Measurements from ENCODE around the gene ALKBH4. TPM values are rescaled to one million over a fixed set of nuclear protein-coding genes. Genes with fewer than 3 reads are reported as not detected.
"Not testable (repeated sequence)": the region's sequence is repeated elsewhere in the genome, so short reads cannot be mapped to it uniquely, and the experiment has no call there.

Gene ALKBH4
- total RNA-seq, 1 experiment from 2014 or later, result 16.2 TPM

GRCh38 chr7:102455596-102455995 is 9.1 kb downstream of the ALKBH4 start:
- DNase-seq (ENCODE audit: low read depth), result no peak

- not testable (repeated sequence) for DNase-seq (ENCODE audit: low read depth)
Measured at GRCh38 chr7:102454932-102455331, 9.7 kb downstream of the ALKBH4 start.

- no peak for DNase-seq (ENCODE audit: low read depth)
Measured at GRCh38 chr7:102454468-102454867, 10.2 kb downstream of the ALKBH4 start.

GRCh38 chr7:102453319-102453718 is 11.3 kb downstream of the ALKBH4 start:
- no peak for DNase-seq (ENCODE audit: low read depth)

- DNase-seq (ENCODE audit: low read depth), result no peak
Measured at GRCh38 chr7:102452451-102452850, 12.2 kb downstream of the ALKBH4 start.

GRCh38 chr7:102451371-102452054 is 13.2 kb downstream of the ALKBH4 start:
- no peak for DNase-seq (ENCODE audit: low read depth)

- DNase-seq (ENCODE audit: low read depth), result no peak
Measured at GRCh38 chr7:102450242-102450641, 14.4 kb downstream of the ALKBH4 start.

- no peak for DNase-seq (ENCODE audit: low read depth)
Measured at GRCh38 chr7:102449136-102449535, 15.5 kb downstream of the ALKBH4 start.

GRCh38 chr7:102447311-102447710 is 17.4 kb downstream of the ALKBH4 start:
- no peak for DNase-seq (ENCODE audit: low read depth)

GRCh38 chr7:102446387-102447156 is 18.1 kb downstream of the ALKBH4 start:
- no peak for DNase-seq (ENCODE audit: low read depth)

GRCh38 chr7:102445674-102446071 is 19.0 kb downstream of the ALKBH4 start:
- DNase-seq (ENCODE audit: low read depth), result no peak

- no peak for DNase-seq (ENCODE audit: low read depth)
Measured at GRCh38 chr7:102444961-102445673, 19.5 kb downstream of the ALKBH4 start.

- peak; percentile 93 for DNase-seq (ENCODE audit: low read depth)
Measured at GRCh38 chr7:102439963-102440795, 24.5 kb downstream of the ALKBH4 start.

- DNase-seq (ENCODE audit: low read depth), result no peak
Measured at GRCh38 chr7:102436118-102436517, 28.5 kb downstream of the ALKBH4 start.

- no peak for DNase-seq (ENCODE audit: low read depth)
Measured at GRCh38 chr7:102434039-102434486, 30.6 kb downstream of the ALKBH4 start.

GRCh38 chr7:102433219-102434038 is 31.2 kb downstream of the ALKBH4 start, which contains the start of gene ORAI2:
ORAI2 (plus strand) TSS chr7:102433575; CDS start chr7:102438957, 5,382 bp downstream.
- peak; percentile 73 for DNase-seq (ENCODE audit: low read depth)

- no peak for DNase-seq (ENCODE audit: low read depth)
Measured at GRCh38 chr7:102432442-102433218, 32.0 kb downstream of the ALKBH4 start.

GRCh38 chr7:102431617-102432298 is 32.9 kb downstream of the ALKBH4 start:
- no peak for DNase-seq (ENCODE audit: low read depth)
